ENCODE results near the gene ICA1. TPM values are rescaled to one million over a fixed set of nuclear protein-coding genes. Genes with fewer than 3 reads are reported as not detected.

Gene ICA1
- total and polyA plus RNA-seq, 2 of the 4 experiments (the other 2 are of a cell fraction), result not detected

GRCh38 chr7:8220376-8221100 lies 41.4 kb downstream of the ICA1 start:
- no peak overlapping the region for H4K5ac ChIP-seq (ENCODE audit: low read depth, low read length)
- H3K4me3 ChIP-seq (ENCODE audit: insufficient read depth, low read depth, low read length), result no peak overlapping the region
- no peak overlapping the region for H2AK5ac ChIP-seq (ENCODE audit: low read depth, low read length)
- dilution Hi-C loops (cut with HindIII; ENCODE audit: low sequenced_read_pairs, unreplicated experiment) (no loop called here), intact Hi-C loops (cut with micrococcal nuclease) (no loop called here), in situ Hi-C loops (cut with MboI; ENCODE audit: low sequenced_read_pairs) (loop anchor here (25.0 kb wide), 2 partner anchors 558 to 1108 kb away; no protein-coding TSS in a partner anchor)
- ChIA-PET CTCF (no interaction called here), POLR2A (ENCODE audit: unreplicated experiment) (no interaction called here)
- H3K9me3 ChIP-seq (ENCODE audit: control insufficient read depth, insufficient read depth, low read length), result no peaks in the 10 kb centered on the region
- no peak overlapping the region for H2BK15ac ChIP-seq (ENCODE audit: low read depth, low read length)
- DNase-seq (no peak), ATAC-seq (ENCODE audit: low read depth) (no peak)
- H2BK120ac ChIP-seq (ENCODE audit: low read depth, low read length), result no peak overlapping the region
- no peaks in the 10 kb centered on the region for H4K20me1 ChIP-seq (ENCODE audit: insufficient read depth, low read length)
- H3K14ac ChIP-seq (replicated peaks; ENCODE audit: low read depth, low read length), result no peak overlapping the region
- no peaks in the 10 kb centered on the region for H3K9me1 ChIP-seq (ENCODE audit: insufficient read depth, low read length)
- H3K4me2 ChIP-seq (ENCODE audit: low read depth, low read length), result no peak overlapping the region
- no peak overlapping the region for H3K27ac ChIP-seq (ENCODE audit: insufficient read depth, low read length)
- no peak overlapping the region for H2AFZ ChIP-seq (replicated peaks; ENCODE audit: low read length, poor library complexity)
- TF ChIP-seq SMC3 (IDR thresholded peaks at IDR 0.05; ENCODE audit: low read depth, low read length), result no peak
- TF ChIP-seq BHLHE40 (IDR thresholded peaks at IDR 0.05; ENCODE audit: low read depth, low read length), result no peak
- no peak for TF ChIP-seq RAD21 (IDR thresholded peaks at IDR 0.05; ENCODE audit: low read length)
- TF ChIP-seq CHD1 (IDR thresholded peaks at IDR 0.05; ENCODE audit: low read depth, low read length), result no peak
- no peak for TF ChIP-seq RCOR1 (IDR thresholded peaks at IDR 0.05; ENCODE audit: insufficient replicate concordance, low read length)
- no peak for TF ChIP-seq POLR2A (IDR thresholded peaks at IDR 0.05; ENCODE audit: low read depth, low read length)
- TF ChIP-seq MAZ (IDR thresholded peaks at IDR 0.05; ENCODE audit: borderline replicate concordance, low read depth, low read length), result no peak
- no peak for TF ChIP-seq USF2 (IDR thresholded peaks at IDR 0.05; ENCODE audit: low read depth, low read length)
- no peak for TF ChIP-seq MXI1 (IDR thresholded peaks at IDR 0.05; ENCODE audit: borderline replicate concordance, low read depth, low read length)
- no peak for TF ChIP-seq FOS (IDR thresholded peaks at IDR 0.05; ENCODE audit: low read depth, low read length)
- no peak for TF ChIP-seq CEBPB (IDR thresholded peaks at IDR 0.05; ENCODE audit: low read depth, low read length)
- H2BK5ac ChIP-seq (ENCODE audit: low read depth, low read length, poor library complexity, severe bottlenecking), result no peak overlapping the region
- H3K27me3 ChIP-seq (ENCODE audit: control insufficient read depth, insufficient read depth, low read length), result no peaks in the 10 kb centered on the region
- no peaks in the 10 kb centered on the region for H3K4me1 ChIP-seq (ENCODE audit: control insufficient read depth, insufficient read depth, low read length)
- no peaks in the 10 kb centered on the region for H3K36me3 ChIP-seq (ENCODE audit: control insufficient read depth, insufficient read depth, low read length)
- no peak overlapping the region for H2AK9ac ChIP-seq (replicated peaks; ENCODE audit: low read depth, low read length, poor library complexity)
- no peak overlapping the region for H3K23ac ChIP-seq (ENCODE audit: low read depth, low read length)
- H4K91ac ChIP-seq (ENCODE audit: insufficient read depth, low read depth, low read length), result no peak overlapping the region
- no peak overlapping the region for H3K9ac ChIP-seq (ENCODE audit: low read depth, low read length)
- no CpG with 5 or more reads among the region's 7 CpGs for WGBS, 2 experiments (ENCODE audit: extremely low coverage in 2 of 2, insufficient read length in 1 of 2)
- H3K56ac ChIP-seq (ENCODE audit: extremely low read depth, insufficient read depth, low read length), result no peak overlapping the region
- no TSS peak for BruUV-seq (replicated peaks)
- H3K4ac ChIP-seq (ENCODE audit: low read depth, low read length), result no peak overlapping the region
- H4K8ac ChIP-seq (ENCODE audit: low read depth in 2 of 2, low read length in 2 of 2), result no peak overlapping the region
- H3K18ac ChIP-seq (ENCODE audit: low read depth, low read length), result no peak overlapping the region
- no peak overlapping the region for H2BK20ac ChIP-seq (ENCODE audit: low read depth, low read length)
- no peaks in the 10 kb centered on the region for H3K79me1 ChIP-seq (ENCODE audit: low read depth in 1 of 2, low read length in 2 of 2)

All from IMR-90 (cell line).